ENCODE results near the gene KCNMB2.
A peak's percentile ranks its signal among the peaks of the same experiment; 100 is the strongest.
"Not testable (repeated sequence)": the region's sequence is repeated elsewhere in the genome, so short reads cannot be mapped to it uniquely, and the experiment has no call there.

The KCNMB2 gene

GRCh38 chr3:178532476-178532875, 3.8 kb upstream of the KCNMB2 start:
- TF ChIP-seq CTCF (IDR thresholded peaks at IDR 0.05; ENCODE audit: borderline replicate concordance, insufficient read depth, low read depth, low read length), result no peak
- H3K4me3 ChIP-seq (ENCODE audit: low read depth, low read length), result no peak overlapping the region

GRCh38 chr3:178537122-178537705, 978 bp downstream of the KCNMB2 start:
- no peak for TF ChIP-seq CTCF (IDR thresholded peaks at IDR 0.05; ENCODE audit: borderline replicate concordance, insufficient read depth, low read depth, low read length)
- peak overlapping the region; percentile 42 for H3K4me3 ChIP-seq (ENCODE audit: low read depth, low read length)

- no peak for TF ChIP-seq CTCF (IDR thresholded peaks at IDR 0.05; ENCODE audit: borderline replicate concordance, insufficient read depth, low read depth, low read length)
Measured at GRCh38 chr3:178538056-178538455, 1.8 kb downstream of the KCNMB2 start.

GRCh38 chr3:178540184-178540583, 3.9 kb downstream of the KCNMB2 start:
- no peak for TF ChIP-seq CTCF (IDR thresholded peaks at IDR 0.05; ENCODE audit: borderline replicate concordance, insufficient read depth, low read depth, low read length)
- no peak overlapping the region for H3K4me3 ChIP-seq (ENCODE audit: low read depth, low read length)

More at GRCh38 chr3:178538056-178538455, 1.8 kb downstream of the KCNMB2 start:
- no peak overlapping the region for H3K4me3 ChIP-seq (ENCODE audit: low read depth, low read length)

- no peak overlapping the region for H3K4me3 ChIP-seq (ENCODE audit: low read depth, low read length)
- no peak for TF ChIP-seq CTCF (IDR thresholded peaks at IDR 0.05; ENCODE audit: borderline replicate concordance, insufficient read depth, low read depth, low read length)
Measured at GRCh38 chr3:178545337-178545736, 9.1 kb downstream of the KCNMB2 start.

GRCh38 chr3:178546079-178546478, 9.8 kb downstream of the KCNMB2 start:
- TF ChIP-seq CTCF (IDR thresholded peaks at IDR 0.05; ENCODE audit: borderline replicate concordance, insufficient read depth, low read depth, low read length), result no peak
- no peak overlapping the region for H3K4me3 ChIP-seq (ENCODE audit: low read depth, low read length)

GRCh38 chr3:178549426-178549825, 13.2 kb downstream of the KCNMB2 start:
- not testable (repeated sequence) for H3K4me3 ChIP-seq (ENCODE audit: low read depth, low read length)

- H3K4me3 ChIP-seq (ENCODE audit: low read depth, low read length), result no peak overlapping the region
- no peak for TF ChIP-seq CTCF (IDR thresholded peaks at IDR 0.05; ENCODE audit: borderline replicate concordance, insufficient read depth, low read depth, low read length)
Measured at GRCh38 chr3:178551916-178552321, 15.7 kb downstream of the KCNMB2 start.
